ENCODE results near the gene ZBTB20.

The ZBTB20 gene

DNA sequence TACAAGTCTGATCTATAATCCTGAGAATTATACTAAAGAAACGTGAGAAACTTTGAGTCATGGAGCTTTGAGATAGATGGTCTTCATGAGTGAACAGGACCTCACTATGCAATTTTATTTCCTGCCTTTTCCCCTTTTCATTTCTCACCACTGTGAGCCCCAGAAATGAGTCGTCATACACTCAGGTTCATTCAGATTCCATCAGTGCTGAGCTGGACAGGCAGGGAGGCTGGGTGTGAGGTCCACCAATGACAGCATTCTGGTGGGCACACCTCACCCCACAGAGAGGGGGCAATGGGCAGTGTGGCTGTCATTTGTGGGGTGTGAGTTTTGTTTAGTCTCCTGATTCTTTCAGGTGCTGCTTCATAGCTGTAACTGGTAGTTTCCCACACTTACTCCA lies 836.4 kb downstream of the ZBTB20 start:
- no peaks in the 10 kb centered on the region for H3K9me3 ChIP-seq (ENCODE audit: control insufficient read depth, insufficient read depth, low read length)
- H3F3A ChIP-seq (ENCODE audit: control insufficient read depth, insufficient read depth) = no peaks in the 10 kb centered on the region
- H4K20me1 ChIP-seq (ENCODE audit: control insufficient read depth, insufficient read depth, low read depth, low read length) = no peaks in the 10 kb centered on the region
- TF ChIP-seq, protein P1, sequence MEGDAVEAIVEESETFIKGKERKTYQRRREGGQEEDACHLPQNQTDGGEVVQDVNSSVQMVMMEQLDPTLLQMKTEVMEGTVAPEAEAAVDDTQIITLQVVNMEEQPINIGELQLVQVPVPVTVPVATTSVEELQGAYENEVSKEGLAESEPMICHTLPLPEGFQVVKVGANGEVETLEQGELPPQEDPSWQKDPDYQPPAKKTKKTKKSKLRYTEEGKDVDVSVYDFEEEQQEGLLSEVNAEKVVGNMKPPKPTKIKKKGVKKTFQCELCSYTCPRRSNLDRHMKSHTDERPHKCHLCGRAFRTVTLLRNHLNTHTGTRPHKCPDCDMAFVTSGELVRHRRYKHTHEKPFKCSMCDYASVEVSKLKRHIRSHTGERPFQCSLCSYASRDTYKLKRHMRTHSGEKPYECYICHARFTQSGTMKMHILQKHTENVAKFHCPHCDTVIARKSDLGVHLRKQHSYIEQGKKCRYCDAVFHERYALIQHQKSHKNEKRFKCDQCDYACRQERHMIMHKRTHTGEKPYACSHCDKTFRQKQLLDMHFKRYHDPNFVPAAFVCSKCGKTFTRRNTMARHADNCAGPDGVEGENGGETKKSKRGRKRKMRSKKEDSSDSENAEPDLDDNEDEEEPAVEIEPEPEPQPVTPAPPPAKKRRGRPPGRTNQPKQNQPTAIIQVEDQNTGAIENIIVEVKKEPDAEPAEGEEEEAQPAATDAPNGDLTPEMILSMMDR (IDR thresholded peaks at IDR 0.05; ENCODE audit: low read depth, low read length, poor library complexity, severe bottlenecking) = no peak
- TF ChIP-seq EZH2phosphoT487 (IDR thresholded peaks at IDR 0.05; ENCODE audit: borderline replicate concordance, low read length) = no peak
- no peak overlapping the region for H3K4me3 ChIP-seq (ENCODE audit: low read length)
- no peaks in the 10 kb centered on the region for H3K36me3 ChIP-seq (ENCODE audit: control insufficient read depth, low read length)
- no peaks in the 10 kb centered on the region for H3K9me2 ChIP-seq (replicated peaks; ENCODE audit: control insufficient read depth, low read length)
- no peaks in the 10 kb centered on the region for H3K79me2 ChIP-seq (ENCODE audit: control insufficient read depth, low read length)
- H3K27ac ChIP-seq (ENCODE audit: low read depth, low read length) = no peak overlapping the region
- no peak overlapping the region for H3K4me2 ChIP-seq (ENCODE audit: low read length)
- H3K27me3 ChIP-seq (ENCODE audit: control insufficient read depth, low read length) = no peaks in the 10 kb centered on the region
- H3K4me1 ChIP-seq (ENCODE audit: control insufficient read depth, low read length) = peaks cover 16% of the 10 kb centered on the region

DNA sequence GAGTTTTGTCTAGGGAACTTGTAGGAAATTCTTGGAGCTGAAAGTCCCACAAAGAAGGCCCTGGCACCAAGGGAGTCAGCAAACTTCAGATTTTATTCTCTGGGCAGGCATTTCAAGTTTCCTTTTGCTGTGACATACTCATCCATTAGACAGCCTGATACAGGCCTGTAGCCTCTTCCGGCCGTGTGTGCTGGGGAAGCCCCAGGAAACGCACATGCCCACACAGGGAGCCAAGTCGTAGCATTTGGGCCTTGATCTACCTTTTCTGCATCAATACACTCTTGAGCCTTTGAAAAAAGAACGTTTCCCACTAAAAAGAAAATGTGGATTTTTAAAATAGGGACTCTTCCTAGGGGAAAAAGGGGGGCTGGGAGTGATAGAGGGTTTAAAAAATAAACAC lies 838.3 kb downstream of the ZBTB20 start:
- no peak for TF ChIP-seq EZH2phosphoT487 (IDR thresholded peaks at IDR 0.05; ENCODE audit: borderline replicate concordance, low read length)
- TF ChIP-seq, protein P1 (IDR thresholded peaks at IDR 0.05; ENCODE audit: low read depth, low read length, poor library complexity, severe bottlenecking) = no peak
- H3K4me1 ChIP-seq (ENCODE audit: control insufficient read depth, low read length) = peaks cover 20% of the 10 kb centered on the region
- no peak overlapping the region for H3K27ac ChIP-seq (ENCODE audit: low read depth, low read length)
- no peaks in the 10 kb centered on the region for H3K36me3 ChIP-seq (ENCODE audit: control insufficient read depth, low read length)
- no peaks in the 10 kb centered on the region for H3F3A ChIP-seq (ENCODE audit: control insufficient read depth, insufficient read depth)
- H3K9me3 ChIP-seq (ENCODE audit: control insufficient read depth, insufficient read depth, low read length) = no peaks in the 10 kb centered on the region
- H3K9me2 ChIP-seq (replicated peaks; ENCODE audit: control insufficient read depth, low read length) = no peaks in the 10 kb centered on the region
- H3K4me3 ChIP-seq (ENCODE audit: low read length) = no peak overlapping the region
- no peaks in the 10 kb centered on the region for H3K79me2 ChIP-seq (ENCODE audit: control insufficient read depth, low read length)
- H4K20me1 ChIP-seq (ENCODE audit: control insufficient read depth, insufficient read depth, low read depth, low read length) = no peaks in the 10 kb centered on the region
- no peak overlapping the region for H3K4me2 ChIP-seq (ENCODE audit: low read length)
- H3K27me3 ChIP-seq (ENCODE audit: control insufficient read depth, low read length) = no peaks in the 10 kb centered on the region

DNA sequence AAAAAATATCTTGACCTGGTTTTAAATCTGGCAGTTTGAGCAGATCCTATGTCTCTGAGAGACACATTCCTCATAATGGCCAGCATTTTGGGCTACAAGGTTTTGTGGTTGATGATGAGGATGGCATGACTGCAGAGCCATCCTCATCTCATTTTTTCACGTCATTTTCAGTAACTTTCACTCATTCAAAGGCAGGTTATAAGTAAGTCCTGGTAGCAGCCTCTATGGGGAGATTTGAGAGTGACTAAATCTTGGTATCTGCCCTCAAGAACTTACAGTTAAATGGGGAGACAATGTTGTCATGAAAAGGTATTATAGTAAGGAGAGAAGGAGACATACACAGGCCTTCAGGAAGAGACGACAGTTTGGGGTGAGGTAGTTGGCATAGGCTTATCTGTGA lies 838.7 kb downstream of the ZBTB20 start:
- Histone ChIP-seq H3K4me2 (ENCODE audit: low read length) (no peak overlapping the region), H3F3A (ENCODE audit: control insufficient read depth, insufficient read depth) (no peaks in the 10 kb centered on the region), H3K4me1 (ENCODE audit: control insufficient read depth, low read length) (peaks cover 20% of the 10 kb centered on the region), H3K27ac (ENCODE audit: low read depth, low read length) (no peak overlapping the region), H3K27me3 (ENCODE audit: control insufficient read depth, low read length) (no peaks in the 10 kb centered on the region), H3K9me2 (replicated peaks; ENCODE audit: control insufficient read depth, low read length) (no peaks in the 10 kb centered on the region), H4K20me1 (ENCODE audit: control insufficient read depth, insufficient read depth, low read depth, low read length) (no peaks in the 10 kb centered on the region), H3K79me2 (ENCODE audit: control insufficient read depth, low read length) (no peaks in the 10 kb centered on the region), H3K36me3 (ENCODE audit: control insufficient read depth, low read length) (no peaks in the 10 kb centered on the region), H3K4me3 (ENCODE audit: low read length) (no peak overlapping the region), H3K9me3 (ENCODE audit: control insufficient read depth, insufficient read depth, low read length) (no peaks in the 10 kb centered on the region)
- no peak for TF ChIP-seq EZH2phosphoT487 (IDR thresholded peaks at IDR 0.05; ENCODE audit: borderline replicate concordance, low read length)
- TF ChIP-seq, protein P1 (IDR thresholded peaks at IDR 0.05; ENCODE audit: low read depth, low read length, poor library complexity, severe bottlenecking) = no peak

DNA sequence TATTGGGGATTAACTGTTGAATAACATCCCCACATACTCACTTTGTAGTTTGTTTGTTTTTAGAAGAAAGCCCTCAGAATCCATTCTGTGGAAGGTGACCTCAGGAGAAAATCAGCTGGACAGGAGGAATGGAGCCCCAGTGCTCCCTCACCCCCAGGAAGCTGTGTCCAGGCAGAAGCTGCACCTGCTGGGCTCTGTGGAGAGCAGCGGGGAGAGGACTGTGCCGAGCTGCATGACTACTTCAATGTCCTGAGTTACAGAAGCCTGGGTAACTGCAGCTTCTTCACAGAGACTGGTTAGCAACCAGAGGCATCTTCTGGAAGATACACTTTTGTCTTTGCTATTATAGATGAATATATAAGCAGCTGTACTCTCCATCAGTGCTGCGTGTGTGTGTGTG lies 839.3 kb downstream of the ZBTB20 start:
- peaks cover 20% of the 10 kb centered on the region for H3K4me1 ChIP-seq (ENCODE audit: control insufficient read depth, low read length)
- H3K27me3 ChIP-seq (ENCODE audit: control insufficient read depth, low read length) = no peaks in the 10 kb centered on the region
- H3K4me3 ChIP-seq (ENCODE audit: low read length) = no peak overlapping the region
- H3K27ac ChIP-seq (ENCODE audit: low read depth, low read length) = no peak overlapping the region
- H4K20me1 ChIP-seq (ENCODE audit: control insufficient read depth, insufficient read depth, low read depth, low read length) = no peaks in the 10 kb centered on the region
- H3K79me2 ChIP-seq (ENCODE audit: control insufficient read depth, low read length) = no peaks in the 10 kb centered on the region
- no peaks in the 10 kb centered on the region for H3F3A ChIP-seq (ENCODE audit: control insufficient read depth, insufficient read depth)
- no peaks in the 10 kb centered on the region for H3K36me3 ChIP-seq (ENCODE audit: control insufficient read depth, low read length)
- no peaks in the 10 kb centered on the region for H3K9me2 ChIP-seq (replicated peaks; ENCODE audit: control insufficient read depth, low read length)
- TF ChIP-seq, protein P1 (IDR thresholded peaks at IDR 0.05; ENCODE audit: low read depth, low read length, poor library complexity, severe bottlenecking) = no peak
- TF ChIP-seq EZH2phosphoT487 (IDR thresholded peaks at IDR 0.05; ENCODE audit: borderline replicate concordance, low read length) = no peak
- no peaks in the 10 kb centered on the region for H3K9me3 ChIP-seq (ENCODE audit: control insufficient read depth, insufficient read depth, low read length)
- no peak overlapping the region for H3K4me2 ChIP-seq (ENCODE audit: low read length)
